Gastroesophageal sphincter (tissue), 3 donors: Measurements from ENCODE around the gene ALK.

ENCODE experiments used
- EP300 ChIP-seq: sonication (generic); formaldehyde crosslinking; IDR thresholded peaks from one replicate; pipeline ENCODE4 v1.6.1; 2017; ENCODE audit warnings: antibody characterized with exemption, mild to moderate bottlenecking
- POLR2A ChIP-seq, 2 donors: fragments of 450-650 bp; IDR thresholded peaks; one replicate each; pipeline ENCODE4 v1.6.1; 2017; ENCODE audit warnings: antibody characterized with exemption in 2 of 2, mild to moderate bottlenecking in 2 of 2, moderate library complexity in 1 of 2
- POLR2AphosphoS5 ChIP-seq: sonication (generic); formaldehyde crosslinking; IDR thresholded peaks from one replicate; pipeline ENCODE4 v1.6.1; 2017; ENCODE audit warnings: antibody characterized with exemption
- TF ChIP-seq, protein P1 (sequence below), 4 experiments: fragments of 200-600 bp in 2 of 4; fragments of 450-650 bp in 2 of 4; sonication (generic) in 1 of 4; IDR thresholded peaks; one replicate each; pipeline ENCODE4 v1.5.1; 2017 to 2019; ENCODE audit warnings: antibody characterized with exemption in 4 of 4, mild to moderate bottlenecking in 2 of 4, moderate library complexity in 2 of 4

DNA sequence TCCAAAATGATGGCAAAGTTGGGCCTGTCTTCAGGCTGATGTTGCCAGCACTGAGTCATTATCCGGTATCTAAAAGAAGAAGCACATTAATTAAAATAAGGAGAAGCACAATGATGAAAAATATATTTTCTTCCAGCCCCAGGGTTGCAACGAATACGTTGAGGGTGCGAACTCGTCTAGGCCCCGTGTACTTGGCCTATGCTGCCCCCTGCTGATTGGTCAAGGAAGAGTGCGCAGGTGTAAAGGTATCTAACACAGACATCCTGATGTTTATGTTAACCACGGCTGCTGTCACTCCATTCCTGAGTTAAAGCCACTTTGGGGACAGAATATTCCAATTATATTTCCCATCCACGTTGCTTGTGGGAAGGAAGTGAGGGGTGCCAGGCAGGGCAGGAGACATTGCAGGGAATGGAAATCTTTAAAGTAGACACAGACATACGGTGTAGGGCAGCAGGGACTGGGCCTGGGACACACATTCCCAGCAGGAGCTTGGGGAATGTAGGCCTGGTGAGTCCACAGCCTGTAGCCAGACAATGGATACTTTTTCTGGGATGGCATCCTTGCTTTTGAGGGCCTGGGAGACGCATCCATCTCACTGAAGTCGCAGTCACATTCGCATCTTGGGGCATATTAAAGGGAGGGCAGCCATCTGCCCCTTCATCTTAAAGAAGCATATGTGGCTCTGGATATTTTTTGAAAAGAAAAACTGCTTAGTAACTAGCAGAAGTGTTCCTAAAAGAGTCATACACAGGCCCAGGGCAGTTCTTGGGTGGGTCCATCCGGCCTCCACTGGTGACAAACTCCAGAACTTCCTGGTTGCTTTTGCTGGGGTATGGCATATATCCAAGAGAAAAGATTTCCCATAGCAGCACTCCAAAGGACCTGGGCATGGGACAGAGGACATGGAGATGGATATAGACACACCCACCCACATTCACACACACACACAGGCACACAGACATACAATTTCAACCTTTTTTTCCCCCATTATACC, 724.3 kb downstream of the ALK start:
- TF ChIP-seq, protein P1, sequence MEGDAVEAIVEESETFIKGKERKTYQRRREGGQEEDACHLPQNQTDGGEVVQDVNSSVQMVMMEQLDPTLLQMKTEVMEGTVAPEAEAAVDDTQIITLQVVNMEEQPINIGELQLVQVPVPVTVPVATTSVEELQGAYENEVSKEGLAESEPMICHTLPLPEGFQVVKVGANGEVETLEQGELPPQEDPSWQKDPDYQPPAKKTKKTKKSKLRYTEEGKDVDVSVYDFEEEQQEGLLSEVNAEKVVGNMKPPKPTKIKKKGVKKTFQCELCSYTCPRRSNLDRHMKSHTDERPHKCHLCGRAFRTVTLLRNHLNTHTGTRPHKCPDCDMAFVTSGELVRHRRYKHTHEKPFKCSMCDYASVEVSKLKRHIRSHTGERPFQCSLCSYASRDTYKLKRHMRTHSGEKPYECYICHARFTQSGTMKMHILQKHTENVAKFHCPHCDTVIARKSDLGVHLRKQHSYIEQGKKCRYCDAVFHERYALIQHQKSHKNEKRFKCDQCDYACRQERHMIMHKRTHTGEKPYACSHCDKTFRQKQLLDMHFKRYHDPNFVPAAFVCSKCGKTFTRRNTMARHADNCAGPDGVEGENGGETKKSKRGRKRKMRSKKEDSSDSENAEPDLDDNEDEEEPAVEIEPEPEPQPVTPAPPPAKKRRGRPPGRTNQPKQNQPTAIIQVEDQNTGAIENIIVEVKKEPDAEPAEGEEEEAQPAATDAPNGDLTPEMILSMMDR (IDR thresholded peaks at IDR 0.05): peak; percentile 46 to 86 (median 63)
- TF ChIP-seq POLR2AphosphoS5 (no peak), EP300 (no peak), POLR2A (IDR thresholded peaks at IDR 0.05) (no peak)
